BJ (cell line): ENCODE measurements around the gene IGLON5. TPM values are rescaled to one million over a fixed set of nuclear protein-coding genes. Genes with fewer than 3 reads are reported as not detected.
A peak's percentile ranks its signal among the peaks of the same experiment; 100 is the strongest.

ENCODE experiments used
- CTCF ChIA-PET: fragments of 350-600 bp; formaldehyde crosslinking; extraction: SDS; loops from one replicate; lab custom pipeline; 2021; ENCODE audit warnings: antibody characterized with exemption, inconsistent platforms; lab: Yijun Ruan, JAX
- POLR2A ChIA-PET: fragments of 300-600 bp; sonication (Branson Sonifier 250); formaldehyde crosslinking; extraction: SDS; loops from one replicate; lab custom pipeline; 2021; ENCODE audit warnings: antibody characterized with exemption; lab: Charles Lee
- DNase-seq: peaks from one replicate; pipeline ENCODE4 v3.0.0-alpha.2; 2011; ENCODE audit warnings: low read depth
- H3K27me3 ChIP-seq: 2 replicates; pipeline ENCODE4 v1.6.0; 2011; ENCODE audit warnings: low read length; ENCODE audit not compliant: control insufficient read depth, insufficient read depth
- H3K36me3 ChIP-seq: 2 replicates; pipeline ENCODE4 v1.5.1; 2011; ENCODE audit warnings: low read length; ENCODE audit not compliant: control insufficient read depth, insufficient read depth
- H3K4me3 ChIP-seq: 2 replicates; pipeline ENCODE4 v1.5.1; 2011; ENCODE audit warnings: low read depth, mild to moderate bottlenecking, control low read depth, low read length
- polyA plus RNA-seq: library from polyadenylated mRNA; depleted of rRNA; stranded (reverse); fragments of >200 nt; gene quantifications from 2 replicates; pipeline ENCODE4 v1.2.3, GENCODE V29; 2011
- TF ChIP-seq, protein P1 (sequence below): IDR thresholded peaks from 2 replicates; pipeline ENCODE4 v1.5.1; 2011; ENCODE audit warnings: low read depth, mild to moderate bottlenecking, control low read depth, inconsistent platforms, low read length, moderate library complexity; ENCODE audit not compliant: insufficient read depth

Gene IGLON5
- polyA plus RNA-seq, 1 experiment = not detected

DNA sequence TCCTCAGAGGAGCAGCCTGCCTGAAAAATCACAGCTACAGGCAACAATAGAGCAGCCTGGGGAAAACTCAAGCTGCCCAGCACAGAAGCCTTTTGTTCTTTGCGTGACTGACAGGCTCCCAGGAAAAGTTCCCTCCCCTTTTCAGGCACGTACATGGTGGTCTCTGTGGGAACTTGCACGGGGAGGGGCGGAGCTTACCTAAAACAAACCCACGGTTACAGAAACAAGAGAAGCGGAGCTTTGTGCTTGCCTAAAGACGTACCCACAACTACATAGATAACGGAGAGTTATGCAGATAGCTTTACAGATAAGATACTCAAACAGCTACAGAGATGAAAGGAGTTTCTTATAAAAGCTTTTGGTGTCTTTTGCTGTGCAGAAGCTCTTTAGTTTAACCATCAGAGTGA, 43.3 kb downstream of the IGLON5 start:
- TF ChIP-seq, protein P1, sequence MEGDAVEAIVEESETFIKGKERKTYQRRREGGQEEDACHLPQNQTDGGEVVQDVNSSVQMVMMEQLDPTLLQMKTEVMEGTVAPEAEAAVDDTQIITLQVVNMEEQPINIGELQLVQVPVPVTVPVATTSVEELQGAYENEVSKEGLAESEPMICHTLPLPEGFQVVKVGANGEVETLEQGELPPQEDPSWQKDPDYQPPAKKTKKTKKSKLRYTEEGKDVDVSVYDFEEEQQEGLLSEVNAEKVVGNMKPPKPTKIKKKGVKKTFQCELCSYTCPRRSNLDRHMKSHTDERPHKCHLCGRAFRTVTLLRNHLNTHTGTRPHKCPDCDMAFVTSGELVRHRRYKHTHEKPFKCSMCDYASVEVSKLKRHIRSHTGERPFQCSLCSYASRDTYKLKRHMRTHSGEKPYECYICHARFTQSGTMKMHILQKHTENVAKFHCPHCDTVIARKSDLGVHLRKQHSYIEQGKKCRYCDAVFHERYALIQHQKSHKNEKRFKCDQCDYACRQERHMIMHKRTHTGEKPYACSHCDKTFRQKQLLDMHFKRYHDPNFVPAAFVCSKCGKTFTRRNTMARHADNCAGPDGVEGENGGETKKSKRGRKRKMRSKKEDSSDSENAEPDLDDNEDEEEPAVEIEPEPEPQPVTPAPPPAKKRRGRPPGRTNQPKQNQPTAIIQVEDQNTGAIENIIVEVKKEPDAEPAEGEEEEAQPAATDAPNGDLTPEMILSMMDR = no peak
- Histone ChIP-seq H3K4me3 (no peak overlapping the region), H3K27me3 (no peaks in the 10 kb centered on the region), H3K36me3 (peaks cover 4% of the 10 kb centered on the region)
- CTCF ChIA-PET = no interaction called here
- POLR2A ChIA-PET = no interaction called here
- no peak for DNase-seq

DNA sequence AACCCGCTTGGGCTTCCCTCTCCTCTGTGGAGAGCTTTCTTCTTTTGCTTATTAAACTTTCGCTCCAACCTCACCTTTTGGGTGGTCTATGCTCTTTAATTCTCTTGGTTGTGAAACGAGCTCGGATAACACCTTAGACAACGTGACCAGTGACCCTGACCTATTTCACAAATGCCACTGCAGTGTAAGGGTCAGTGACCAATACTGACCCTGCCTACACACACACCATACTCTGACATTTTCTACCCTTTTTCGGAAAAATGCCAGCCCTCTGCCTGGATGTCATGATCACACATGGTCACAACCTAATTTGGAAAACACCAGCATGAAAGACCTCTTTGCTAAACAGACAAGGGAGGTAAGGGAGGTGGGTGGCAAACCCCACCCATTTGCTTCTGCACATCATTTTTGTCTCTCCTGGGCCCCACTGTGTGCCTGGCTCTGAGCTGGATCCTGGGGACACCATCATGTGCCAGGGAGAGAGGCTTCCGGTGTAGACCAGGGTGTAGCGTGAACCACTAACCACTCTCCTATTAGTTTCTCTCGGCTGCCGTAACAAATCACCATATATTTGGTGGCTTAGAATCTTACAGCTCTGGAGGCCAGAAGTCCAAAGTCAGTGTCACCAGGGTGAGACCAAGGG, 44.8 kb downstream of the IGLON5 start:
- ChIA-PET POLR2A (no interaction called here), CTCF (no interaction called here)
- Histone ChIP-seq H3K27me3 (no peaks in the 10 kb centered on the region), H3K4me3 (no peak overlapping the region), H3K36me3 (peaks cover 4% of the 10 kb centered on the region)
- DNase-seq = no peak
- TF ChIP-seq, protein P1 = no peak

DNA sequence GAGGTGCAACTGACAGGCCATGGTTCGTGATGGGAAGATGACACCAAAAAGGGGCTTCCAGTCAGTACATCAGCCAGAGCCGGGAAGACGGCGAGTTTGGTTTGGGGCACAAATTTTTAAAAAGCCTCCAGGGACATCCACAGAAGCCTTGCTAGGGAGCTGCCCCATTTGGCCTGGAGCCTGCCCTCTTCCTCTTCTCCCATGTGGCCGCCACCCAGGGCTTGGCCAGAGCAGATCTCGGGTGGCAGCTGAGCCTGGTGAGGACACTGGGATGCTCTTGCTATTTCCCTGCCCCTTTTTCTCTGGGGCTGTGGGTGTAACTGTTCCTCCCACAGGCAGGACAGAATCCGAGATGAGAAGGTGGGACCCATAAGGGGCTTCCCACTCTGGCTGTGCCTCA, 46.5 kb downstream of the IGLON5 start:
- DNase-seq = no peak
- CTCF ChIA-PET = interaction anchor here (1.5 kb wide), 1 partner anchor 10 kb away, joined by 4 read pairs; no protein-coding TSS in a partner anchor
- no peak overlapping the region for H3K4me3 ChIP-seq
- no peaks in the 10 kb centered on the region for H3K27me3 ChIP-seq
- POLR2A ChIA-PET = no interaction called here
- H3K36me3 ChIP-seq = peaks cover 2% of the 10 kb centered on the region
- TF ChIP-seq, protein P1 = no peak

DNA sequence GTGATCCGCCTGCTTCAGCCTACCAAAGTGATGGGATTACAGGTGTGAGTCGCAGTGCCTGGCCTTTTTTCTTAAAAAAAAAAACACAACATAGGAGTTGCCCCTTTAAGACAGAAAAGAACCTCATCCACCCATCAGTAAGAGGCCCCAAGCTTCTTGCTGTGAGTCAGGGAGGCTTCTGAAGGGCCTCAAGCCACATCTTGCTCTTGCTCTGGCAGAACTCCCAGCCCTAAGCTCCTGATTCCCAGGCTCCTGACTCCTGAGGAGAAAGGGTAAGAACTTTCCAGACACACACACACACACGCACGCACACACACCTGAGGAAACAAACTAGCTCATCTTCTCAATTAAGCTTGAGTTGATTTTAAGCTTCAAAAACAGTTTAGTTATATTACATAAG, 47.9 kb downstream of the IGLON5 start:
- peak; percentile 46 for DNase-seq
- Histone ChIP-seq H3K27me3 (no peaks in the 10 kb centered on the region), H3K36me3 (peaks cover under 1% of the 10 kb centered on the region), H3K4me3 (no peak overlapping the region)
- CTCF ChIA-PET = interaction anchor here (1.3 to 1.5 kb wide), 4 partner anchors 11 to 21 kb away, joined by 3 to 4 read pairs (median 4); partner anchors contain the start of gene VSIG10L
- POLR2A ChIA-PET = interaction anchor here (0.7 to 0.8 kb wide), 2 partner anchors 8 to 20 kb away, joined by 4 to 5 read pairs; no protein-coding TSS in a partner anchor
- TF ChIP-seq, protein P1 = no peak

DNA sequence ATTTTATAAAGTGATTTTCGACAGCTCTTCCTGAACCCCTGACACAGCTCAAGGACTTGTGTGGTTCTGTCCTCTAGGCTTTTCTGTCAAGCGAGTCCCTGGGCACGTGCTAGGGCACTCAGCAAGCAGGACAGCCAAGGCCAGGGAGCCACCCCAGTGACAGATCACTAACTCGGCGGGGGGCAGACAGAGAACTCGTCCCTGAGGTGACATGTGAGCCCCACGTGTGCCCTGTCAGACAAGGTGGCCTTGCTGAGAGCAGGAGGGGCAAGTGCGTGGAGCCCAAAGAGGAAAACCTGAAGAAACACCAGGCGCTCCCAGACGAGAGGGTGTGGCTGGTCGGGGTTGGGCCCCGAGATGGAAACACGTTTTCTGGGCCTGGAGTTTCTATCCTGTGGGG, 49.8 kb downstream of the IGLON5 start:
- POLR2A ChIA-PET = no interaction called here

More for the DNA sequence above, 49.8 kb downstream of the IGLON5 start:
- no peak overlapping the region for H3K4me3 ChIP-seq
- DNase-seq = no peak
- TF ChIP-seq, protein P1 = no peak
- CTCF ChIA-PET = interaction anchor here (0.6 kb wide), 1 partner anchor 31 kb away, joined by 3 read pairs; no protein-coding TSS in a partner anchor
- H3K27me3 ChIP-seq = no peaks in the 10 kb centered on the region
- H3K36me3 ChIP-seq = no peaks in the 10 kb centered on the region
